Psoas muscle (tissue), 8 donors: ENCODE measurements around the gene MYO3B. TPM values are rescaled to one million over a fixed set of nuclear protein-coding genes. Genes with fewer than 3 reads are reported as not detected.

Experiments
- ATAC-seq, 4 donors: fragments of 200-7000 bp; cut with Tn5 transposase; one replicate each; pipeline ENCODE4 v1.9.1; 2020; ENCODE audit warnings: moderate library complexity in 3 of 4, mild to moderate bottlenecking in 2 of 4
- DNase-seq, 2 donors: peaks; one replicate each; pipeline ENCODE4 v3.0.0-alpha.2; 2020
- H3K27ac ChIP-seq: fragments of 200-600 bp; one replicate; pipeline ENCODE4 v1.8.0; 2022
- H3K27me3 ChIP-seq, 3 donors: fragments of 200-600 bp in 1 of 3; one replicate each; pipeline versions ENCODE4 v1.6.1 to v1.8.0; 2013 to 2022; ENCODE audit warnings: low read length in 2 of 3, mild to moderate bottlenecking in 2 of 3, moderate library complexity in 1 of 3; ENCODE audit not compliant: insufficient read depth in 3 of 3
- H3K36me3 ChIP-seq, 2 donors: fragments of 200-600 bp in 1 of 2; one replicate each; pipeline versions ENCODE4 v1.6.1 to v1.8.0; 2013 to 2022; ENCODE audit warnings: low read depth in 1 of 2, mild to moderate bottlenecking in 1 of 2, moderate library complexity in 1 of 2; ENCODE audit not compliant: insufficient read depth in 1 of 2
- H3K4me1 ChIP-seq: fragments of 200-600 bp; one replicate; pipeline ENCODE4 v1.8.0; 2022
- H3K4me3 ChIP-seq: fragments of 200-600 bp; one replicate; pipeline ENCODE4 v1.8.0; 2022; ENCODE audit warnings: mild to moderate bottlenecking
- H3K9me3 ChIP-seq: fragments of 200-600 bp; one replicate; pipeline ENCODE4 v1.8.0; 2022
- CTCF ChIP-seq: fragments of 200-600 bp; IDR thresholded peaks from one replicate; pipeline ENCODE4 v1.8.0; 2022; ENCODE audit warnings: antibody characterized with exemption
- WGBS, 3 donors: extraction: QIAGEN DNeasy Blood & Tissue Kit; methylation state at CpG; one replicate each; pipeline versions ENCODE4 v1.1.6 to v1.1.7; 2013; 5-methylcytosine and 5-hydroxymethylcytosine counted together
- intact Hi-C, 2 donors: fragments of 100-400 bp; cut with DNase I; formaldehyde crosslinking; loops; one replicate each; pipeline versions ENCODE4 v1.11.0 to v1.14.2; 2022
- polyA plus RNA-seq, 3 donors: library from polyadenylated mRNA; stranded (reverse); fragments of 200-250 nt; gene quantifications; one replicate each; pipeline ENCODE4 v1.2.3, GENCODE V29; 2013
- total RNA-seq, 4 donors: library from RNA; stranded (reverse); fragmentation: NEBNext Ultra II Directional in 2 of 4; extraction: Animal tissue kit (Norgen Biotek cat#: 25700) in 2 of 4; gene quantifications; one replicate each; pipeline versions ENCODE4 v1.2.1 to v1.2.4, GENCODE V29; 2021 to 2023
- donor health status: healthy with polysubstance abuse.
- donor health status: DM: no; HTN: no; CAD: no; lungs with moderate emphysema.
- donor health status: Bipolar disorder and iron deficiency.
- donor health status: healthy.
- donor health status: DM: yes; HTN: yes; CAD: no.
- donor health status: DM: no; HTN: no; CAD: no.
- donor health status: DM: no; HTN: no; CAD: no.
- donor health status: DM: yes; HTN: yes; CAD: no.

The MYO3B gene
- total and polyA plus RNA-seq, 7 donors, result 0.04 to 0.32 TPM; not detected in 5

GRCh38 chr2:170588729-170589128 lies 410.8 kb downstream of the MYO3B start:
- Histone ChIP-seq H3K36me3 (no peaks in the 10 kb centered on the region), H3K4me1 (no peaks in the 10 kb centered on the region), H3K27me3 (no peaks in the 10 kb centered on the region), H3K4me3 (no peak overlapping the region), H3K27ac (no peak overlapping the region), H3K9me3 (no peaks in the 10 kb centered on the region)
- ATAC-seq (no peak), DNase-seq (no peak)
- intact Hi-C loops, result no loop called here
- WGBS, 3 donors, result 75 to 82% (median 81%) methylated on average over 2 of the region's 2 CpGs
- TF ChIP-seq CTCF, result no peak

- no peak overlapping the region for H3K4me3 ChIP-seq
- no peak for DNase-seq
- intact Hi-C loops, result no loop called here
- no peak for TF ChIP-seq CTCF
- no peaks in the 10 kb centered on the region for H3K9me3 ChIP-seq
- H3K4me1 ChIP-seq, result no peaks in the 10 kb centered on the region
- no peak overlapping the region for H3K27ac ChIP-seq
- no peaks in the 10 kb centered on the region for H3K27me3 ChIP-seq
- 91 to 97% (median 91%) methylated on average over 3 of the region's 3 CpGs for WGBS, 3 donors
- no peaks in the 10 kb centered on the region for H3K36me3 ChIP-seq
- ATAC-seq, result no peak
Measured at GRCh38 chr2:170596576-170596975, 418.6 kb downstream of the MYO3B start.

- no peak overlapping the region for H3K27ac ChIP-seq
Measured at GRCh38 chr2:170598067-170598395, 420.1 kb downstream of the MYO3B start.

GRCh38 chr2:170601489-170601888 lies 423.5 kb downstream of the MYO3B start:
- H3K9me3 ChIP-seq, result no peaks in the 10 kb centered on the region
- intact Hi-C loops, result no loop called here

More at GRCh38 chr2:170598067-170598395, 420.1 kb downstream of the MYO3B start:
- no peaks in the 10 kb centered on the region for H3K9me3 ChIP-seq
- WGBS, 3 donors, result 42 to 64% (median 61%) methylated on average over 4 of the region's 4 CpGs
- no peaks in the 10 kb centered on the region for H3K36me3 ChIP-seq
- H3K27me3 ChIP-seq, result no peaks in the 10 kb centered on the region
- no peak for TF ChIP-seq CTCF
- no peak for DNase-seq
- intact Hi-C loops, result no loop called here
- no peak for ATAC-seq
- no peak overlapping the region for H3K4me3 ChIP-seq
- no peaks in the 10 kb centered on the region for H3K4me1 ChIP-seq

More at GRCh38 chr2:170601489-170601888, 423.5 kb downstream of the MYO3B start:
- H3K4me1 ChIP-seq, result no peaks in the 10 kb centered on the region
- no peak for ATAC-seq
- no peaks in the 10 kb centered on the region for H3K27me3 ChIP-seq
- TF ChIP-seq CTCF, result no peak
- DNase-seq, result no peak
- WGBS, 3 donors, result 70 to 82% (median 75%) methylated on average over 2 of the region's 2 CpGs
- H3K27ac ChIP-seq, result no peak overlapping the region
- no peaks in the 10 kb centered on the region for H3K36me3 ChIP-seq
- no peak overlapping the region for H3K4me3 ChIP-seq
